GM21529 (cell line): ENCODE data around the gene PDIK1L.
"Not testable (repeated sequence)": the region's sequence is repeated elsewhere in the genome, so short reads cannot be mapped to it uniquely, and the experiment has no call there.

Source experiments
- ATAC-seq: cut with Tn5 transposase; IDR thresholded peaks from one replicate; pipeline ENCODE4 v1.9.1; 2021; ENCODE audit not compliant: unreplicated experiment

The PDIK1L gene

DNA sequence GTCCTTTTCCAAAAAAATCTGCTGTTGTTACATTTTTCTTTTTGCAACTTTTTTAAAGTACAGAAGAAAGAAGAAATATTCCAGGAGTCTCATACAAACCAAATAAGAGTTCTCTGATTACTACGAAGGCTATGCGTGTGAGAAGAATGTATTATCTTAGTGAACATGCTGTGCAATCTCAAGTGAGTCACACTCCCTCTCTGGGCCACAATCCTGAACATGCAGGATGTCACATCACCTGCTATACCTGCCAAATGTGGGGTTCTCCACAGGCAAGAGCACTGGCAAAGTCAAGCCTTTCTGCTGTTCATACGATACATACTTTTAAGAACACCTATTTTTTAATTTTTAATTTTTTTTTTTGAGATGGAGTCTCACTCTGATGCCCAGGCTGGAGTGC is 22.5 kb upstream of the PDIK1L start:
- no peak for ATAC-seq

DNA sequence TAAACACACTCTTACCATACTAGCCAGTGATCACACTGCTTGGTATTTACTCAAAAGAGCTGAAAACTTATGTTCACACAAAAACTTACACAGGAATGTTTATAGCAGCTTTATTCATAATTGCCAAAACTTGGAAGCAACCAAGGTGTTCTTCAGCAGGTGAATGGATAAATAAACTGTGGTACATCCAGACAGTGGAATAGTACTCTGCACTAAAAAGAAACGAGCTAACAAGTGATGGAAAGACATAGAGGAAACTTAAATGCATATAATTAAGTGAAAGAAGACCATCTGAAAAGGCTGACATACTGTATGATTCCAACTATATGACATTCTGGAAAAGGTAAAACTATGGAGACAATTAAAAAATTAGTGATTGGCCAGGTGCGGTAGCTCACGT is 20.7 kb upstream of the PDIK1L start:
- ATAC-seq, result no peak

DNA sequence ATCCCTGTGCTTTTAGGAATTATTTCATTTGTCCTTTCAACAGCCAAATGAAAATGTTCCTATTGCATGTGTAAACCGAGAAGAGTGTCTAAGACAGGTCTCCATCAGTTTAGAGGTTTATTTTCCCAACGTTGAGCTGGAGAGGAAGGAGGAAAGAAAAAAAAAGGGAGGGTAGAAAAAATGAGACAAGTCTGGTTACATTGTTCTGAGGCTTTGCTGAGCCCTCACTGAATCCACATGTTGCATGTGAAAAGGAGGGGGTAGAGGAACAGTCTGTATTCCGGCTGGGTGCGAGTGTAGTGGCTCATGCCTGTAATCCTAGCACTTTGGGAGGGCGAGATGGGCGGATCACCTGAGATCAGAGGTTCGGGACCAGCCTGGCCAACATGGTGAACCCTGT is 19.2 kb upstream of the PDIK1L start:
- ATAC-seq, result no peak

DNA sequence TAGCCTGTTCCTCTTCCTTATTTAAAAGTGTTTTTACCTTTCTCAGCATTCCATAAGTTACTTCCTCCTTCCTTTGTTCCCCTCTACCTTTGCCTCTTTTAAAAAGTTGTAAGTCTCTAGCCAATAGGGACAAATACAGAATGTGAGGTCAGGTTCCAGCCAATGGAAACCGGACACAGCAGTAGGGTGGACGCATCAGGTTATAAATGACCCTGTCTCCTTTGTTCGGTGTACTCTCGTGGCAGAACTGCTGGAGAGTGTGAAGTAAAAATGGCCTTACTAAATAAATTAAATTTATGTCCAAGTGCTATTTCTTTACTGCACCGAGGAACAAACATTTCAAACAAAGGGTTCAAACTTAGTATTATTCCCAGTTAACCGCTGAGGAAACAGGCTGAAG is 18.1 kb upstream of the PDIK1L start:
- ATAC-seq, result not testable (repeated sequence)

DNA sequence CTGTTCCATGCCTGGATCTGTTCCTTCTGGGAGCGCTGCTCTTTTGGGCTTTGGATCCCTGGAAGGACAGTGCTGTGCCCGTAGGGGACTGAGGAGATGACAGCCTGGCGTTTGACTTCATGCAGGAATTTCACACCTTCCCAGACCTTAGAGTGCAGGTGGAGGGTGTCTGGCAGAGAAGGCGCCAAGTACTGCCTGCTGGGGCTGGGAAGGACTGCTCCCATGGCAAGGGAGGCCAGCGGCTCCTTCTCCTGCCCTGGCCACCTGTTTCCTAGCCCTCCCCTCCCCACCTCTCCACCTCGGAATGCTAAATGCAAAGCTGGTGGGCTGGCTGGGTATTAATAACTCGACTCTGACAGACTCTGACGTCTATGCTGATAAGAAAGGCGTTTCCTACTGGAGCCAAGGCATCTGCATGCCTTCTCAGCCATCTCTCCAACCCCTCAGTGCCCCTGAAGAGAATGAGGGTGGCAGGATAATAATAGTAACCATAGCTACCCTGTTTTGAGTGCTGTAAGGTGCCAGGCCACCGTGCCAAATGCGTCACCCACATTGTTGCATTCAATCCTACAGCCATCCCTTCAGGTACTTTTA is 17.5 kb upstream of the PDIK1L start:
- ATAC-seq, result no peak

DNA sequence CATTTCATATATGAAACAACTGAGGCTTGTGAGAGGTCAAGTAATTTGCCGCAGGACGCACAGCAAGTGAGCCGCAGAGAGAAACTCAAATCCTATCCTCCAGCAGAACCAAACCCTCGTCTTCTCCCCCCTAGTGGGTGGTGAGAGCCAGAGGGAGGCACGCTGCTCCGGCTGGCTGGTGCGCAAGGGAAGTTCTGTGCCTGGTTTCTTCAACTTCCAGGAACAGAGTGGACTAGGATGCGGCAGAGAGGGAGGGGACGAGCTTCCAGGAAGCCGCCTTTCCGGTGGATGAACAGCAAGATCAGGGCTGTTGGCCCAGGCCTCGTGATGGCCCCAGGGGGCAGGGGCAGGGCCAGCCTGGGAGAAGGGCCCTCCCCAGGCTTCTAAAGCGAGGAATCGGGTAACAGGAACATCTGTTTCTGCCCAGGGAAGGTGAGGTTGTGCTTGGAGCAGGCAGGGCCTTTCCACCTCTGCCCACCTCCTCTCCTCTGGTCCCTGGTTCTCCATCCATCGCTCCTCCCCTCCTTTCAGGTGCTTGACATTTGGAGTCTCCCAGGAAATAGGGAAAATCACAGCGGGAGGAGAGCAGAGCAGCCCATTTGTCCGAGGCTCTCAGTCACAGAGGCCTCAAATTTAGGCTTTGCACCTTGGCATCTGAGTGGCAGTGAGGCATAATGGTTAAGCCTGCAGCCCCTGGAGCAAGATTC is 16.8 kb upstream of the PDIK1L start:
- ATAC-seq, result no peak

DNA sequence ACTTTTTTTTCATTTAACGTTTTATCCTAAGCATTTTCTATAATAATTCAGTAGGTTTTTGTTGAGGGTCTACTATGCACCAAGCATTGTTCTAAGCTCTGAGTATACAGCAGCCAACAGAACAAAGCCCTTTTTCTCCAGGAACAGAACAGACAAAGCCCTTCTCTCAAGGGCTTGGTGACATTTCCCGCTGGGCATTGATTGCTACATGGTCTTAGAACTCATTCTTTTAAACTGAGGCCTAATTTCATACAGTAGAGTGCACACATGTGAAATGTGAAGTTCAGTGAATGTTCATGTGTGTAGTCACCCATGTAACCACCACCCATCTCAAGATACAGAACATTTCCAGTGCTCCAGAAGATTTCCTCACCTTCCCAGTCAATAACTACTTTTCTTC is 15.2 kb upstream of the PDIK1L start:
- no peak for ATAC-seq

DNA sequence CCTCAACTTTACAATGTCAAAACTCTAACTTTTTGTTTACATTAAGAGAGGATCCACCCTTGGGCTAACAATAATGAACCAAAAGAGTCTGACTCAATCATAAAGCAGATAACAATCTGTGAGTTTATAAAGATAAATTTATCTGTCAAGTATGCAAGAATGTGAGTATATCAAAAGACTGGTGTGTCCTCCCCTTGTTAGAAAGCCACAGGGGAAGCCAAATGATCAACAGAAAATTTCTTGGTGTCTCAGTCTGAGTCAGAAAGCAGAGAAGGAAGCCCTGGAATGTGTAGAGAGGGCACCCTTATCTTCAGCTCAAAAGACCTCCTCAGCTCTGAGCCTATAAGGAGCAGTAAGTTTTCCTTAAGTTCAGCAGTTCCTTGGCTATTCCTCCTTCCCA is 13.9 kb upstream of the PDIK1L start:
- ATAC-seq, result no peak

DNA sequence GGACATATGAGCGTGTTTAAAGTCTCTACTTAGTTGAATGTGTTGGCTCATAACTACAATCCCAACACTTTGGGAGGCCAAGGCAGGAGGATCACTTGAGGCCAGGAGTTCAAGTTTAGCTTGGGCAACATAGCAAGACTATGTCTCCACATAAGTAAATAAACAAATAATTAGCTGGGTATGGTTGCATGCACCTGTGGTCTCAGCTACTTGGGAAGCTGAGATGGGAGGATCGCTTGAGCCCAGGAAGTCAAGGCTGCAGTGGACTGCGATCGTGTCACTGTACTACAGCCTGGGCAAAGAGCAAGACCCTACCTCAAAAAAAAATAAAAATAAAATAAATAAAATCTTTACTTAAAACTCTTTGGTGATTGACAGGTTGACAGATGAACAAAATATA is 13.0 kb upstream of the PDIK1L start:
- ATAC-seq, result no peak

DNA sequence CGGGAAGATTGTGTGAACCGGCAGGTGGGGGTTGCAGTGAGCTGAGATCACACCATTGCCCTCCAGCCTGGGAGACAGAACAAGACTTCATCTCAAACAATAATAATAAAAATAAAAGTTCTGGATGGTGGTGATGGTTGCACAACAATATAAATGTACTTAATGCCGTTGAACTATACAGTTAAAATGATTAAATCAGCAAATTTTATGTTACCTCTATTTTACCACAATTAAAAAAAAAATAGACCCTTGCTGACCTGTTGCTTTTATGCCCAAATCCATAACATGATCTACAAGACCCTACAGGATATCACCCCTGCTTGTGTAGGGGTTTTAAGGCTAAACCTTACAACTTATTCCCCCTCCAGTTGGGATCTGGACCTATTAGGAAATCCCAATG is 11.8 kb upstream of the PDIK1L start:
- ATAC-seq, result no peak

DNA sequence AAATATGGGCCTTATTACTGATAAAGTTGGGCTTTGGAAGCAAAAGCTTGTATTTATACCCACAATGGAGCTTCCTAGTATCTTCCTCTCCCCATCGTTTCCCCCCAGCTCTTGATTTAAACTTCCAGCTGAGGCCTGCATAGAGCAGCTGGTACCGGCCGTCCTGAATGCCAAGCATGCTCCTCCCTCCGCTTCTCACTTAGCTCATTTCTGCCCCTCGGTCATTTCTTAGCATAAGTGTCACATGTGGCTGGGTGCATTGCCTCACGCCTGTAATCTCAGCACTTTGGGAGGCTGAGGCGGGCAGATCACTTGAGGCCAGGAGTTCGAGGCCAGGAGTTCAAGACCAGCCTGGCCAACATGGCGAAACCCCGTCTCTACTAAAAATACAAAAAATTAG is 11.4 kb upstream of the PDIK1L start:
- not testable (repeated sequence) for ATAC-seq

DNA sequence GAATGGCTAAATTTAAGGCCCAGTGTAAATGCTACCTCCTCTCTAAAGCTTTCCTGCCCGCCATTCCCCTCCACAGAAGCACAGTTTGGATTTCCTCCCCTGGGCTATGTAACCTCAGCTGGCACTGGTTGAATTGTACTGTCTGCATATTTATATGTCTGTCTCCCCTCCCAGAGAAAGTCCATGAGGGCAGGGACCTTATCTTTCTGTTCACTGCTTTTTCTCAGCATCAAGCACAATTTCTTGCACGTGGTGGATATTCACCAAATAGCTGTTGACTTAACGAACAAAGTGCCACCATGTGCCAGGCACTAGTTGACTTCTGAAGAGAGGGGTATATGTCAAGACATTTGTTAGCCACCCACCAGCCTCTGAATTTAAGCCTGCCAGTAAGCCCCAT is 9.5 kb upstream of the PDIK1L start:
- ATAC-seq, result no peak

DNA sequence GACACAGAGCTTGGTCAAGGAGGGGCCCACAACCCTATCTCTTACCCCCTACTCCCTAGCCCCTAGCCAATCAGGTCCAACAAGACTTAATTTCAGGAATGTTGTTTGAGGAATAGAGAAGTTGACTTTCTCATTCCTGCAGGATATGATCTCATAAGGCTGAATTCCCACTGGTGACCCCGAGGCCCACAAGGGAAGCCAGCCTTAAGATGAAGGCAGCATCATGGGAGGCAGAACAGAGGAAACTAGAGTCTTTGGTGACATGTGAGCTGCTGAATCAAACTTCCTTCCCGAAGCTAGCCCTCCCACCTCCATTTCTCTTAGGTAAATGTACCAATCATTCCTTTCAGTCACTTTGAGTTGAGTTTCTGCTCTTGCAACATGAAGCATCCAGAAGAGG is 9.1 kb upstream of the PDIK1L start:
- ATAC-seq, result no peak

DNA sequence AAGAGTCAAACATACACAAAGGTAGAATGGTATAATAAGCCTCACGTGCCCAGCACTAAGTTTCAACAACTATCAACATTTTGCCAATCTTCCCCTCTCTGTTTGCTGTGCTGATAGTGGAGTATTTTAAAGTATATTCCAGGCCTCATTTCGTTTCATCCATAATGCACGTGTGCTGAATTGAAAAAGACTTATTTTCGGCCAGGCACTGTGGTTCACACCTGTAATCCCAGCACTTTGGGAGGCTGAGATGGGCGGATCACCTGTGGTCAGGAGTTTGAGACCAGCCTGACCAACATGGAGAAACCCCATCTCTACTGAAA is 6.4 kb upstream of the PDIK1L start:
- ATAC-seq, result not testable (repeated sequence)

DNA sequence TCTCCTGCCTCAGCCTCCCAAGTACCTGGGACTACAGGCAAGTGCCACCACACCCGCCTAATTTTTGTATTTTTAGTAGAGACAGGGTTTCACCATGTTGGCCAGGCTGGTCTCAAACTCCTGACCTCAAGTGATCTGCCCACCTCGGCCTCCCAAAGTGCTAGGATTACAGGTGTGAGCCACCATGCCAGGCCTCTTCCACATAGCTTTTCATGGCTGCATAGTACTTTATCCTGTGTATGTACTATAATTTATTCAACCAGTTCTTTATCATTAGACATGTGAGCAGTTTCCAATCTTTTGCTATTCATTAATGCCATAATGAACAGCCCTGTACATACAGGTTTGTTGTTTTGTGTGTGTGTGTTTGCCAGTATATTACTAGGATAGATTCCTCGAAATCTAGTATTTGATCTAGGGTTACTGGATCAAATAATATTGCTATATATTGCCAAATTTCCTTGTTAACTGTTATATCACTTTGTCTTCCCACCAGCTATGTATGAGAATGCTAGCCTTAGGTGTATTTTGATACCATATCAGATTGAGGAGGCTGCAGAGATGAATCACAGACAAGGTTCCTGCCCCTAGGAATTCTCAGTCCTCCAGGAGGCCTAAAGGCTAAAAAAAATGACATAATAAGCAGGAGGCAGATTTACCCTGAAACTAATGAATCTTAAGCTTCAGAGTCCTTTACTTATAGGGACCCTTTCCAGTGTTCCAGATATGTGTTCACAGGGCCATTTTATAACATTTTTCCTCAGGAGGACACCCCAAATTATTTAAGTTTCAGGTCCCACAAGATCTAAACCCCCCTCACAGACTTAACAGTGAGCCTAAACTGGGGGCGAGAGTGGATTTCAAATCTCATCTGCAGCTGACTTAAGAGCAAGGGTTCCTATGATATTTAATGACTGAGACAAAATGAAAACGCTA is 2.1 kb upstream of the PDIK1L start:
- ATAC-seq, result no peak

DNA sequence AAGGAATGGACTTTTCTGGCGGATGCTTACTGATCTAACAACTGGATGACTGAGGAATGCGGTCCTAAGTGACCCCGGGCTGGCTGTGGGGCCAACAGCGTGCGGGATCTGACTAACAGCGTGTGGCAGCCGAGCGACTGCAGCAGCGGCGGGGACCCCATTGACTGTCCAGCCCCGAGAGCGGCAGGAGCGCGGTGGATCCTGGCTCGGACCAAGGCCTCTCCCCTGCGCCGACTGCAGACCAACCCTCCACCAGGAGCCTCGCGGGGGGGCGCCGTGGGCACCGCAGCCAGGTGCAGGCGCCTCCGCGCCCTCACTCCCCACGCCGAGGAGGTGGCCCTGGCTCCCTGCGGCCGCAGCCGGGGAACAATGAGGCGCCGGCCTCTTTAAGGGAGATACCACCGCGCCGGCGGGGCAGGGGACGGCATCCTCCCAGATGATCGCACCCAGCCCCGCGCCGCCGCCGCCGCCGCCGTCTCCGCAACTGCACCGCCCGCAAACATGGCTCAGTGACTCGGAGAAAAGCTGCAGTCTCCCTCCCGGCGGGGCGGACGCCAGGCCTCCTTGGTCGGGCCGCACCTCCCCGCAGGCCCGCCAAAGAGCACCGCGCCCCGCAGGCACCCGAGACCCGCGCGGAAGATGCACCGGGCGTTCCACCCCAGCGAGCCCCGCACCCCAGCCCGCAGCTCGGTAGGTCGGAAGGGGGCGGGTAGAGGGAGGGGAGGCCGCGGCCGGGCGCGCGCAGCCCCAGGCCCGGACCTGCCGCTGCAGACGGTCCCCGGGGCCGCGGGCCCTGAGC is 694 bp upstream of the PDIK1L start:
- peak; percentile 47 for ATAC-seq

DNA sequence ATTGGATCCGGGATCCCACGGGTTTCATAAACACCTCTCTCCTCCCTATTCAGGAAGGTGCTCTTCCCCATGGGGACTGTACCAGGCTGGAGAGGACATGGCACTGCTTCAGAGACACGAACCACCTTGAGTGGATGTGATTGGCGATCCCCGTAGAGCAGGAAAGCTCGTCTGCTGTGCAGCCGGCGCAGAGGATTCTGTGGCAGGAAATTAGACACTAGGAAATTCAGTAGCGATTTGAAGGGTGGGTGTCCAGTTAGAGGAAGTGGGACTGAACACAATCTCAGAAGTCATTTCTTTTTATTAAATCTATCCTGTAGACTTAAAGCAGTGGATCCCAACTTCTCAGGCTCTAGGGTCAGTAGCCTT is 767 bp downstream of the PDIK1L start:
- peak; percentile 6 for ATAC-seq

DNA sequence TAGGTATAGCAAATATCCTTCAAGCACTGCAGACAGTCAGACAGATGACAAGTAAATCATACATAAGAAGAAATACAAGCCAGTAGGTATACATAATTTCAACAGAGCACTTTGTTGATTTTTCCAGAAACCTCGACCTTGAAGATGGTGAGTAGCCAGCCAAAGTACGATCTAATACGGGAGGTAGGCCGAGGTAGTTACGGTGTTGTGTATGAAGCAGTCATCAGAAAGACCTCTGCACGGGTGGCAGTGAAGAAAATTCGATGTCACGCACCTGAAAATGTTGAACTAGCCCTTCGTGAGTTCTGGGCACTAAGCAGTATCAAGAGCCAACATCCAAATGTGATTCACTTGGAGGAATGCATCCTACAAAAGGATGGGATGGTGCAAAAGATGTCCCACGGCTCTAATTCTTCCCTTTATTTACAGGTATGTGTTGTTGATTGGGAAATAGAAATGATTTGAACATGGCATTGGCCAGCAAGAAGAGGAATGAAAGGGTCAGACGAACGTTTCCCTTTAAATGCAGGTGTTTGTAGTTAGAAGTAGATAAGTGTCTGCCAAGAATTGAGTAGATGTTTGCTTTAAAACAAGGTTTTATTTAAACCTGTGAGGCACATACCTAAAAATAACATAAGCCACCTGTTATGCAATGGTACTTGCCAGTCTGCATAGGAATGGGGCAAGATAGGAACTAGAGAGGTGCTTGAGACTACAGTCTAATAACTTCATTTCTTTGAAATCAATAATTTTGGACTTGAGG is 2.7 kb downstream of the PDIK1L start:
- no peak for ATAC-seq

DNA sequence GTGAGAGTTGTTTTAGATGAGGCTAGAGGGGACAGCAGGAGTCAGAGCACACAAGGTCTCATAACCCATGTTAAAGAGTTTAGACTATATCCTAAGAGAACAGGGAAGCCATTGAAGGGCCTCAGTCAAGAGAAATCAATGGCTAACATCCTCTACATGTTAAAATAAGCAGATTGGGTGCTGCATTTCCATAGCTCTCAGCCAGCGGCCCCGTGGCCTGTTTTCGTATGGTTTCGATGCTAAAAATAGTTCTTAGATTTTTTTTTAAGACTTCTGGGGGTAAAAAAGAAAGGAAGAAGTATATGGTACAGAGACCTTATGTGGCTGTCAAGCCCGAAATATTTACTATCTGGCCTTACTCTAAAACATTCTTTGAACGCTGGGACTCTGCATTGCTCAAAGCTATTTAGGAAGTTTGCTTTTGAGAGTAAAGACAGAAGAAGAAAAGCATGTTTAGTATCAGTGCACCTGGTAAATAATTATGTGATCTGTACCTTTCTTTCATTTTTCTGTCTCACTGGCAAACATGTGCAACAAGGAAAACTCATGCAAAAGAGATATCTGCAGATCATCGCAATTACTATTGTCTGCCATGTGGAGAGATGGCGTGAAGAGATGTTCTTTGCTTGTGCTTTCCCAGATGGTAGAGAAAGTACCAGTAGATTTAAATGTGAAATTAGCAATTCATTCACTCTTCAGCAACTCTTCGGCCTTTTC is 8.4 kb downstream of the PDIK1L start:
- no peak for ATAC-seq
